NCI-H82 (cell line): ENCODE measurements around the gene DTWD1.
A peak's percentile ranks its signal among the peaks of the same experiment; 100 is the strongest.
"Not testable (repeated sequence)": the region's sequence is repeated elsewhere in the genome, so short reads cannot be mapped to it uniquely, and the experiment has no call there.

Experiments
- DNase-seq: peaks from one replicate; lab custom pipeline; 2025; lab: John Stamatoyannopoulos, UW

The DTWD1 gene, protein sequence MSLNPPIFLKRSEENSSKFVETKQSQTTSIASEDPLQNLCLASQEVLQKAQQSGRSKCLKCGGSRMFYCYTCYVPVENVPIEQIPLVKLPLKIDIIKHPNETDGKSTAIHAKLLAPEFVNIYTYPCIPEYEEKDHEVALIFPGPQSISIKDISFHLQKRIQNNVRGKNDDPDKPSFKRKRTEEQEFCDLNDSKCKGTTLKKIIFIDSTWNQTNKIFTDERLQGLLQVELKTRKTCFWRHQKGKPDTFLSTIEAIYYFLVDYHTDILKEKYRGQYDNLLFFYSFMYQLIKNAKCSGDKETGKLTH

DNA sequence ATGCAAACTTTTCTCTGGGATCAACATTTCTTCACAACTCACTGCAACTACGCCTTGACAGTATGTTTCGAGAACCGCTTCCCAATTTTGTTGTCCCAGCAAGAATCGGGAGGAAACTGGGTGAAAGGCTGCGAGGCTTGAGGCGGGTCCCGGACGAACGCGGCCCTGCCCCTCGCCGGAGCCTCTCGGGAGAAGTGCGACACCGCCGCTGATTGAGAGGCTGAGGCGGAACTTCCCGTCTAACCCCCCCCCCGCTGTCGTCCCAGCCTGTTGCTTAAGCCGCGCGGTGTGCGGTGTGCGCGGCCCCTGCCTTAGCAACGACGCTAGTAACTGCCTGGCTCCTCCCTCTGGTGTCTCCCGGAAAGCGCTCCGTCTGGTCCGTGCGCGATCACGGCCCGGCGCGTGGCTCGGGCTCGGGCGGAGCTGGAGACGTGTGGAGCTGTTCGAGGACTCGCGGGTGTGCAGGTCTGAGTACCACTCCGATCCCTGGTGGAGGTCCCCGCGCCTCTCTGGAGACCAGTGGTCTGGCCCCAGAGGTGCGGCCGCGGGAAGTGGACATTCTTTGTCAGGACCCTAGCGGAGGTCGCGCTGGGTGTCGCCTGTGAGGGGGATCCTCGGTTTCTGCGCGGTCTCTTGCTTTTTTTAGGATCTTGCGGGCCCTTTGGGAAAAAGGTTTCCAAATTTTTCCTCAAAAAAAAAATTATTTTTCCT, at the start of gene DTWD1, which contains the start of gene FAM227B:
Gene DTWD1, plus strand, starts transcription at position 391 of the 711 bp plus-strand sequence. CDS start 4,120 bp downstream, outside the sequence.
Gene FAM227B, minus strand, starts transcription at position 161 of the 711 bp plus-strand sequence. CDS start 5,647 bp downstream, outside the sequence.
- peak; percentile 99 for DNase-seq

DNA sequence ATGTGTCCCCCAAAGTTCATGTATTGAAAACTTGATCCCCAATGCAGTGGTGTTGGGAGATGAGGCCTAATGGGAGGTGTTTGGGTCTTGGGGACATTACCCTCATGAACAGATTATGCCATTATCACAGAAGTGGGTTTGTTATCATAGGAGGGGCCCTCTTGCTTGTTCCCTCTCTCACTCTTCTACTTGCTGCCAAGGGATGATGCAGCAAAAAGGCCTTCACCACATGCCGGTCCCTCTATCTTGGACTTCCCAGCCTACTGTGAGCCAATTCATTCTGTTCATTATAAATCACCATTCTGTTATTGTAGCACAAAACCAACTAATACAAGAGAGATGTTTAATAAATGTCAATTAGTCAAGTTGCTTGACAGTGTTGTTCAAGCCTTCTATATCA, 47.4 kb upstream of the DTWD1 start:
- no peak for DNase-seq

DNA sequence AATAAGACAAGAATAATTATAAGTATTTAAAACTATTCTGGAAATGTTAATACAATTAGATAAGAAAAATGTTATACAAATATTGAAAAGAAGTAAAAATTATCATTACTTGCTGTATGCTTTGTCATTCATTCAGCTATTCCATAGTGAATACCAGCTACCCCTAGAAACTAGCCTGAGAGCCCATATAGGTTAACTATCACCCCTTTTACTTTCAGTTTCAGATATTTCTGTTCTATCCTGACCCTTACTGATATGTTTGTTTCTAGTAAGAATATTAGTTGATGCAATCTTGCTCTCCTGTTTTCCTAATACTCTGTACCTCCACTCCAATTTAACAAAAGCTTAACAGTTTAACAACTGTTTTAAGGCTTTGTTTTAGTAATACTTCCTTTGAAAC, 31.8 kb upstream of the DTWD1 start:
- DNase-seq, result no peak

DNA sequence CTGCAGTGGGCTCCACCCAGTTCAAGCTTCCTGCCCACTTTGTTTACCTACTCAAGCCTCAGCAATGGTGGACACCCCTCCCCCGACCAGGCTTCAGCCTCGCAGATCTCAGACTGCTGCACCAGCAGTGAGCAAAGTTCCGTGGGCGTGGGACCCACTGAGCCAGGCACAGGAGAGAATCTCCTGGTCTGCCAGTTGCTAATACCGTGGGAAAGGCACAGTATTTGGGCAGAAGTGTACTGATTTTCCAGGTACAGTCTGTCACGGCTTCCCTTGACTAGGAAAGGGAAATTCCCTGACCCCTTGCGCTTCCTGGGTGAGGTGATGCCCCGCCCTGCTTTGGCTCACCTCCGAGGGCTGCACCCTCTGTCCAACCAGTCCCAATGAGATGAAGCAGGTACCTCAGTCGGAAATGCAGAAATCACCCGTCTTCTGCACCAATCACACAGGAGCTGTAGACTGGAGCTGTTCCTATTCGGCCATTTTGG, 28.0 kb upstream of the DTWD1 start:
- DNase-seq, result not testable (repeated sequence)

DNA sequence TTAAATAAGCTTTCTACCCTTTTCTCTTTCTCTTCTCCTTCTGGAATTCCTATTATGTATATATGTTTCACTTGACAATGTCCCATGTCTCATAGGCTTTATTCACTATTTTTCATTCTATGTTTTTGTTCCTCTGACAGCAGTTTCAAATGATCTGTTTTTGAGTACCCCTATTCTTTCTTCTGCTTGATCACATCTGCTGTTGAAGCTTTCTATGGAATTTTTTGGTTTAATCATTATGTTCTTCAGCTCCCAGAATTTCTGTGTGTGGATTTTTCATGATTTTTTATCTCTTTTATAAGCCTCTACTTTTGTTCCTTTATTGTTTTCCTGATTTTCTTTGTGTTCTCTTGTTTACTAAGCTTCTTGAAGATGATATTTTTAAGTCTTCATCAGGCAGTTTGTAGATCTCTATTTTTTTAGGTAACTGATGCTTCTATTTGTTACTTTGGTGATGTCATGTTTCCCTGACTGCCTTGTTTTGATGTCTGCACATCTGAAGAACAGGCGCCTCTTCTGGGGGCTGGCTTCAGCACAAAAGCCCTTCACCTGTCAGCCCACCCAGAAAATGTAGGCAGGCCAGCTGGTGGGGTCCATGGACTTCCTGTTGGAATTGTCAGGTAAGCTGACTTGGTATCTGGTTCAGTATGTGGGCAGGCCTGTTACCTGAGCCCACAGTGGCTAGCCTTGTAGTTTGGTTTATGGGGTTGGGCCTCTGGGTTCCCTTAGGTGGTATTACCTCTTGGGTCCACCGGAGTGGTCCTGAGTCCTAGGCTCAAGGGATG, 16.0 kb upstream of the DTWD1 start:
- DNase-seq, result no peak

DNA sequence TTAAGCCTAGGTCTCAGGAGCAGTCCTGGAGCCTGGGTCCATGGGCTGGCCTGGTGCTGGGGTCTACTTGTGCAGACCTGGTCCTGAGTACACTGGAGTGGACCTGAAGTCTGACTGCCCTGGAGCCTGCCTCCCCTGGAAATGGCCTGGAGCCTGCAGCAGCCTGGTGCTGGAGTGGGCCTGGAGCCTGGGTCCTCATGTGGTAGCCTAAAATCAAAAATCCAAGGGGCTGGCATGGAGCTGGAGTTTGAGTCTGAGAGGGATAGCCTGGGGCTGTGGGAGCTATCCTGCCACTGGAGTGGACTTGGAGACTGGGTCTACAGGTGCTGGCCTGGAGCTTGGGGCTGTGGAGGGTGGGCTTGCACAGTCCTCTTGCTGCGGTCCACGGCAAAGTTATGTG, 15.3 kb upstream of the DTWD1 start:
- no peak for DNase-seq

DNA sequence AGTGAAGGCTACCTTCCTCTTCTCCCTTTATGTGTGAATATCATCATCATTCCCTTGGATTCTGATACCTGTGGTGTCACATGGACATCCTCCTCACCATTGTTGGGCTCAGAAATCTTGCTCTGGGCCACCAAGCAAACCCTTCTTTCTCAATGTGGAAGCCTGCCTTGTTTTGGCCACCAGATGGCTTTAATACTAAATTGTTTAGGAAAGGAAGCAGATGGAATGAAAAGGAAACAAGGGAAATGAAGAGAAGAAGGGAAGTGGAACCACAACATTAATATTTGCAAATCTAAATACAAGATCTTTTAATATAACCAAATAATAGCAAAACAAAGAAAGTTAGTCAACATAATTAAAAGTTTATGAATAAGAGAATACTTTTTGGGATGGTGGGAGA, 14.3 kb upstream of the DTWD1 start:
- no peak for DNase-seq

DNA sequence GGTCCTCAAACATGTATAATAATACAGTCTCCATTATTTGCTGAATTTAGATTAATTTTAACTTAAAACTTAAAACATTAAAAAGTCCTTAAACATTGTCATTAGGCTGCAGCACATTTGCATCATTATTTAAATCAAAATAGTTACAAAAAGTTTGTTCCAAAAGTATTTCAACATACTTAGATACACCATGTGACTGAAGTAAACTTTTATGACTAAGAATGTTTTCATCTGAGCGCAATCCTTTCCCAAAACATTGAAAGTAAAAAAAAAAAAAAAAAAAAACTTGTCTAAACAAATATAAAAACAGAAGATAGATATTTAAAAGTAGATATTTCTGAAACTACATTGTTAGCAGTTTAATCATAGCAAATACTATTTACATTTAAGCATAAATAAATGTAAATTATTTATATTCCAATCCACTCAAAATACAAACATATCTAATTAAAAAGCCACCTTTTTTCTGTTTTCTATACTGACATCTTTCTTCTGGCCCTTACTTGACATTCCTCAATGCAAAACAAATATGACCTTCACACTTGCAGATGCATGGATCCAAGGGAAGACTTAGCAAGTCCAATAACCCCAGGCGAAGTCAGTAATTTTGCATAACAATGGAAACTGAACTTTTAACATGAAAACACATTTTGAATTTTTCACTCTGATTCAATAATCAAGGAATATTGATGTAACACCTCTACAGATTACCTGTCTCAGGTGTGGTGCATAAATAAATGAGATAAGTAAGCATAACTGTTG, 10.5 kb upstream of the DTWD1 start:
- DNase-seq, result no peak

DNA sequence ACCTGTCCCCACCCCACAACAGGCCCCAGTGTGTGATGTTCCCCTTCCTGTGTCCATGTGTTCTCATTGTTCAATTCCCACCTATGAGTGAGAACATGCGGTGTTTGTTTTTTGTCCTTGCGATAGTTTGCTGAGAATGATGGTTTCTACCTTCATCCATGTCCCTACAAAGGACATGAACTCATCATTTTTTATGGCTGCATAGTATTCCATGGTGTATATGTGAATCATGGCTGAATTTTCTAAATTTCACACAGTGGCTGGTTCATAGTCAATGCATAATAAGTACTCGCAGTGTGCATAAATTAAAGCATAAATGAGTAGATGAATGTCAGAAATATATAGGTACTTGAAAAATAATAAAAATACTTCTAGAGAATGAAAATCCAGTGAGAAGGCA, 8.6 kb upstream of the DTWD1 start:
- DNase-seq, result not testable (repeated sequence)

DNA sequence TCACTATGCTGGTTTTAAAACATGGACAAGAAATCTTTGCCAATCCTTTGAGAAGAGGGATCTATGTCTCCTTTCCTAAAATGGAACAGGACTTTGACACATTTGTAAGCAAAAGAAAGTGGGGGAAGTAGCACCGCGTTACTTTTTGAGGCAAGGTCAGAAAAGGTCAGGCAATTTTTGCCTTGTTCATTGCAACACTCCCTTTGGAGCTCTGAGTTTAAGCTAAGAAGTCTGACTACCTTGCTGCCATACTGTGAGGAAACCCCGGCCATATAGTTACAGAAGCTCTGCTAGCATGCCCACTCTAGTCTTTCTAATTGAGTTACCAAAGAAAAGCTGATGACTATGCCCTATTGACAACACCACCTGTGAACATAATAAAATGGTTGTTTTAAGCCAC, 1.6 kb upstream of the DTWD1 start:
- DNase-seq, result no peak

DNA sequence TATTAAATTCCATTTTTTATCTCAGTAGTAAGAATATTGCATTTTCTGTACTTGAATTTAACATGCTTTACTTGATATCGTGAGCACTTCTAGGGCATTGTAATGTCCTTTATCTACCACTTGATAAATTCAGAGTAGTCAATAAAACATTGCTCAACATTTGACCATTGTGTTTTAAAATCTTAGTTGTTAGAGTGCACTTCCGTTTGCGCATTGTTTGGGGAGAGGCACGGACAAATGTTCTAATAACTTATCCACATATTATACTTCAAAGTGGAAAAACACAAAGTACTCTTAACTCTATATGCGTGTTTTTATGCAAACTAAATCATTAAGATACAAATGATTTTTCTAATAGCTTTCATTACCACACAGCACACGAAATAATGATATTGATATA, 649 bp upstream of the DTWD1 start:
- DNase-seq, result no peak

DNA sequence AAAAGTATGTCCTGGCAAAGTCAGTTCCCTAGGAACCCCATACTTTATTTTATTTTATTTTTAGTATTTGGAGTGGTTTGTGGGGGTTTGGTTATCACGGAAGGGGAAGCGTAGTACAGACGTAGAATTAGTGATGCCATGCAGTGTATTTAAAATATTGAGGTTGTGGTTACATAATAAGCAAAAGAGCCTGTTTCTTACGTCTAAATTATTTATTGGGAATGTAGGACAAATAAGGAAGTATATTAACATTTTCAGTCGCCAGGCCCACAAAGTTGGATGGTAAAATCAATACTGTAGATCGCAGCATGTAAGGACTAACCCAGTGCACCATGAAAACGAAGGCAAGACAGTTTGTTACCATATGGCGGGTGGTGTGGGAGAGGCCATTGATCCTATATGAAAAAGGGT, 558 bp downstream of the DTWD1 start:
- peak; percentile 61 for DNase-seq

DNA sequence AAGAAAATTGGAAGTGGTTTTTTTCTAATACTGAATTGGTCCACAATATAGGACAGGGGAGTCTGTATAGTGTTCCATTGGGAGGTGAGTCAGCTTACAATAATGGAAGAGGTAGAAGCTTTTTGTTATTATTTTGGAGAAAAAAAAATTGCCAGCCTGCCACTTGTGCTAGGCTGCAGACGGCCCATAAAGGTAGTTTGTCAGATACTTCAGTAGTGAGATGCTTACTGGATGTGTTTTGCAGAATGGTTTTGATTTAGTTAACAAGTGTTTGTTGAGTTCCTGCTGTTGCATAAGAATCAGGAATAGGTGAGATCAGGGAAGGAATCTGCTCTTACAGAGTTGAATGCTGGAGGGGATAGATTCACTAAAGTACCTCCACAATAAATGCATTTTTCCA, 1.0 kb downstream of the DTWD1 start:
- DNase-seq, result no peak

DNA sequence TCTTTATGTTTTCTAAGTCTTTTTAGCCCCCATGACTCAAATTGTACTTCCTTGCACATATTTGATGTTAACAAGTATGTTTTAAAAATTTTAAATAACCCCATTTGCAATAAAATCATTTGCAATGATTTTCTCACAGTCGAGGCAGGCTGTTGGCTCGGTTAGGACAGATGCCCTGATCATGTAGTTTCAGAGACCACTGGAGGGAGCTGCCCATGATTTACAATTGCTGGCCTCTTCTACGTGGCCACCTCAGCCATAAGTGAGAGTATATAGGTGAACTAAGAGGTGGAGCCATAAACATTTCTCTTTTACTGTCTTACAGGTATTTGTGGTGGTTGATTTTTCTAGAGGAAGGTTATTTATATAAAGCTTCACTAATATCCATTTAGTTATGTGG, 1.7 kb downstream of the DTWD1 start:
- DNase-seq, result peak; percentile 4

DNA sequence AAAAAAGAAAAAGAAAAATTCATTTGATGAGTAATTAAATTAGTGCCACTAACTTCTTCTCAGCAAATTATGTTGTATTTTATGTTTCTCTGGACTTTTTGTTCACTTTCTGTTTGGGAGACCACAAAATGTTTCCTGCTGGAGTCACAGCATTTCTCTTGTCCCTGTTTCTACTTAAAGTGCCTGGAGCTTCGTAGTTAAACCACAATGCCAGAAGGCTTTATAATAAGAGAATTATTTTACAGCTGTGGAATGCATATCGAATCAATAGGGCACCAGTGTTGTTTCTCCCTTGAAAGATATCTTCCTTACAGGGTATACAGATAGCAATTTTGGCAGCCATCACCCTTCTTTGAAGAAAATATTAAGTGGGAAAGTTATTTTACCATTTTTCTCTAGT, 3.2 kb downstream of the DTWD1 start:
- no peak for DNase-seq

DNA sequence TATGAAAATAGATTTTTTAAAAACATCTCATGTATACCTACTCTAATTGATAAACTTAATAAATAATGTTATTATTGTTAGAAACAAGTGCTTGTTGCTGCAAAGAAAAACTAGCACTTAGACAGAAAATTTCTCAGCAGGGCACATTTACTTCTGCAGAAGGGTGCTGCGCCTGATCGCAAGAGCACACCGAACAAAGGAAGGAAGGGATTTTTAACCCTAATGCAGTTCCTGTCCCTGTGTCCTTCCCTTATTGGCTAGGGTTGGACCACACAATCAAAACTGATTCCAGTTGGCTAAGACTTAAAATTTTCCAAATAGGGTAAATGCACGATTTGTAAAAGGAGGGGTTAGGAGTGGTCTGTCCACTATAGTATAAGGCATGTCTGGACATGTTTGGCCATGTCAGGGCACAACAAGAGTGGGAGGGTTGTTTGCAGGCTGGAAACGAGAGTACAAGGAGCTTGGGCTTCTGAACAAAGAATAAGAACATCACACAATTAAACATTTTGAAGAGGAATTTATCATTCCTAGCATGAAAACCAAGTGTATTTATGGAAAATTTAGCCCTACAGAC, 4.7 kb downstream of the DTWD1 start:
- no peak for DNase-seq

DNA sequence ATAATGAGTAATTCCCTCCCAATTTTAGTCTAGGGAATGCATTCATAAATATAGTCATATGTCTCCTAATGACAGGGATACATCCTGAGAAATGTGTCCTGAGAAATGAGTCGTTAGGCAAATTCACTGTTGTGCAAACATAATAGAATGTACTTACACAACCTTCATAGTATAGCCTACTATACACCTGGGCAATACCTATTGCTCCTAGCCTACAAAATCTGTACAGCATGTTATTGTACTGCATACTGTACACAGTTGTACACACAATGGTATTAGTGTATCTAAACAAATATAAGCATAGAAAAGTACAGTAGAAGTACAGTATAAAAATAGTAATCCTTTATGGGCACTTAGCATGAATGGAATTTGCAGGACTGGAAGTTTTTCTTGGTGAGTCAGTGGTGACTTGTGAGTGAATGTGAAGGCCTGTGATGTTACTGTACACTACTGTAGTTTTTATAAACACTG, 6.6 kb downstream of the DTWD1 start:
- DNase-seq, result no peak

DNA sequence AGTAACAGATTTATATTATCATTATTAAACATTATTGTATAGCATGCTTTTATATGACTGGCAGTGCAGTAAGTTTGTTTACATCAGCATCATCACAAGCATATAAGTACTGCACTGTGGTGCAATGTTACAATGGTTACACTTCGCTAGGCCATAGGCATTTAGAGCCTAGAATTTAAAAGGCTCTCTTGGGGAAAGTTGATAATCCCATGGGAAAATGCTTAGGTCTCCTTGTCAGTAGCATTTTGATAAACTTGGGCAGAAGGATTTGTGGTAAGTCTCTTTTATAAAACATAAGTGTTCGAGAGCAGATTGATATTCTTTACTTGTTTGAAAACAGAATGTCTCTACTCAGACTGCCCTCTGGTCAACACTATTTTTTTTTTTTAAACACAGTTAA, 7.5 kb downstream of the DTWD1 start:
- DNase-seq, result no peak

DNA sequence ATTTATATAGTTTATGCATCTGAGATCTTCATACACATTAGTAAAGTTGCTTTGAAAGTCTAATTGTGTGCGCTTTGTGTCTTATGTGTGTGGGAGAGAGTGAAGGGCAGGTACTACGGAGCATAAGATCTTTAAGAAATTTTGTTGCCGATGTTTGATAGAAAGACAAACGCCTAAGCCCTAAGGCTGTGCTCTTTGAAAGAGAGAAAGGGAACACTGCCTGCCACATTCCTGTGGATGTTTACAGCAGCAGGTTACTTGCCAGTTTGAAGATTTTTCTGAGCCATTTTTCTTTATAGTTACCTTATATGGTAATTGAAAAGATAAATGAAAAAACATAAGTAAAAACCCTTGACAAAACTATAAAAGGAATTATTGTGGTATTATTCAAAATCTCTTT, 17.0 kb downstream of the DTWD1 start:
- DNase-seq, result no peak

DNA sequence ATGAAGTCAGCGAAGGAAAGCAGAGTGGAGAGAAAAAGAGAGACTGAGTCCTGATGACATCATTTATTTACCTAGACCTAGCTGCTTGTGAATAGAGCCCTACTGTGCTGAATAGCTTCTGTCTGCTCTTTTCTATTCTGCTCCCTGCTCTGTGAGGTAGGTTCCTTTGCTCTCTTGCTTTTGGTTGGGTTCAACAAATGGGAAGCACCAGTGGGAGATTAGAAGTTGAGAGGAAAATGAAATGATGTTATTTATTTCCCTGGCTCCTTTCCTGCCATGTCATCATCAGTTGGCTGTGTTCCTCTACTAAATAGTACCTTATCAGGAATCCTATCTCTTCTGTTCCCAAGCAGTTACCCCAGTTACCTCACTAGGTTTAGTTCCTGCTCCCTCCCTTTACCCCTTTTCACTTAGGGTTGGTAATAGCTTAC, 23.5 kb downstream of the DTWD1 start:
- no peak for DNase-seq

DNA sequence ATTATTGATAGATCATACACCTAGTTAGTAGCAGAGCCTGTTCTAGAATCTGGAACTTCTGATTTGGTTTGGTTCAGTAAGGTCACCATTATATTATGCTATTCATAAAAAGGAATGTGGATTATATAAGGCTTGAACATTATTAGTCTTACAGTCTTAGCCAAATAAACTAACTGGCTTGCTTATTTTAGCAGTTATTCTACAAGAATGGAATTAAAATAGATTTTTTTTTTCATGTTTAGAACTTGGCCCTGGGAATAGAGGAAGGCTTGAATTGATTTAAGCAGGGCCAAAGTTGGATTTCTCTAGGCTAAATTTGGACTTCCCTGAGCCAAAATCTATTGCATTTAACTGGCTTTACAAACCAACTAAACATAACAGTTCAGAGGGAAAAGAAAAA, 24.4 kb downstream of the DTWD1 start:
- no peak for DNase-seq
